NT2/D1 (cell line): Measurements from ENCODE around the gene ZNF558.

ENCODE experiments used
- DNase-seq: peaks from one replicate; pipeline ENCODE4 v3.0.0-alpha.2; 2011; ENCODE audit warnings: low read depth, low spot score
- H3K27me3 ChIP-seq: 2 replicates; pipeline ENCODE4 v1.6.0; 2011; ENCODE audit warnings: mild to moderate bottlenecking; ENCODE audit not compliant: insufficient read length, insufficient read depth
- H3K36me3 ChIP-seq: 2 replicates; pipeline ENCODE4 v1.6.1; 2011; ENCODE audit warnings: mild to moderate bottlenecking, low read length, mixed read lengths; ENCODE audit not compliant: insufficient read depth, insufficient read length
- H3K4me1 ChIP-seq: 2 replicates; pipeline ENCODE4 v1.5.1; 2011; ENCODE audit not compliant: insufficient read depth, insufficient read length
- H3K4me3 ChIP-seq: 2 replicates; pipeline ENCODE4 v1.5.1; 2011; ENCODE audit warnings: low read depth; ENCODE audit not compliant: insufficient read length
- H3K9ac ChIP-seq: 2 replicates; pipeline ENCODE4 v1.6.0; 2011; ENCODE audit warnings: low read depth; ENCODE audit not compliant: insufficient read length
- H3K9me3 ChIP-seq: 2 replicates; pipeline ENCODE4 v1.5.1; 2011; ENCODE audit warnings: mild to moderate bottlenecking, low read length; ENCODE audit not compliant: insufficient read depth
- SUZ12 ChIP-seq: IDR thresholded peaks from 2 replicates; pipeline ENCODE4 v1.6.1; 2011; ENCODE audit not compliant: insufficient read length, insufficient read depth; ENCODE audit errors: extremely low read depth
- YY1 ChIP-seq: IDR thresholded peaks from 2 replicates; pipeline ENCODE4 v1.6.1; 2011; ENCODE audit not compliant: insufficient read length, insufficient read depth
- ZNF274 ChIP-seq: IDR thresholded peaks from 2 replicates; pipeline ENCODE4 v1.6.1; 2011; ENCODE audit warnings: mild to moderate bottlenecking, low read depth, low read length

ZNF558 gene

GRCh38 chr19:8826371-8826770 is 5.7 kb downstream of the ZNF558 start:
- Histone ChIP-seq H3K9me3 (no peaks in the 10 kb centered on the region), H3K36me3 (peaks cover 62% of the 10 kb centered on the region), H3K4me1 (no peaks in the 10 kb centered on the region), H3K9ac (no peak overlapping the region), H3K27me3 (no peaks in the 10 kb centered on the region), H3K4me3 (no peak overlapping the region)
- TF ChIP-seq YY1: no peak
- TF ChIP-seq ZNF274: no peak
- TF ChIP-seq SUZ12: no peak
- DNase-seq: no peak

- peaks cover 27% of the 10 kb centered on the region for H3K9me3 ChIP-seq
- no peaks in the 10 kb centered on the region for H3K4me1 ChIP-seq
- no peak for DNase-seq
- no peak overlapping the region for H3K4me3 ChIP-seq
- TF ChIP-seq SUZ12: no peak
- no peak for TF ChIP-seq YY1
- TF ChIP-seq ZNF274: no peak
- no peak overlapping the region for H3K9ac ChIP-seq
- H3K27me3 ChIP-seq: no peaks in the 10 kb centered on the region
- peaks cover 73% of the 10 kb centered on the region for H3K36me3 ChIP-seq
Observed at GRCh38 chr19:8821748-8822241, 10.3 kb downstream of the ZNF558 start.

- DNase-seq: no peak
- no peak overlapping the region for H3K4me3 ChIP-seq
- no peak overlapping the region for H3K9ac ChIP-seq
- H3K27me3 ChIP-seq: no peaks in the 10 kb centered on the region
- TF ChIP-seq YY1 (no peak), SUZ12 (no peak), ZNF274 (no peak)
- peaks cover 43% of the 10 kb centered on the region for H3K9me3 ChIP-seq
- peaks cover 75% of the 10 kb centered on the region for H3K36me3 ChIP-seq
- H3K4me1 ChIP-seq: no peaks in the 10 kb centered on the region
Observed at GRCh38 chr19:8820234-8820633, 11.9 kb downstream of the ZNF558 start.

GRCh38 chr19:8815780-8816179 is 16.3 kb downstream of the ZNF558 start:
- no peaks in the 10 kb centered on the region for H3K4me1 ChIP-seq
- H3K9ac ChIP-seq: no peak overlapping the region
- TF ChIP-seq YY1 (no peak), ZNF274 (no peak), SUZ12 (no peak)
- H3K4me3 ChIP-seq: no peak overlapping the region
- peaks cover 63% of the 10 kb centered on the region for H3K36me3 ChIP-seq
- peaks cover 88% of the 10 kb centered on the region for H3K9me3 ChIP-seq
- no peak for DNase-seq
- no peaks in the 10 kb centered on the region for H3K27me3 ChIP-seq

GRCh38 chr19:8814176-8814575 is 17.9 kb downstream of the ZNF558 start:
- Histone ChIP-seq H3K9me3 (peaks cover 98% of the 10 kb centered on the region), H3K4me1 (no peaks in the 10 kb centered on the region), H3K36me3 (peaks cover 64% of the 10 kb centered on the region), H3K4me3 (no peak overlapping the region), H3K27me3 (no peaks in the 10 kb centered on the region), H3K9ac (no peak overlapping the region)
- TF ChIP-seq ZNF274 (no peak), YY1 (no peak), SUZ12 (no peak)
- no peak for DNase-seq

- Histone ChIP-seq H3K9me3 (peaks cover 100% of the 10 kb centered on the region), H3K36me3 (peaks cover 64% of the 10 kb centered on the region), H3K27me3 (no peaks in the 10 kb centered on the region), H3K4me3 (no peak overlapping the region), H3K4me1 (no peaks in the 10 kb centered on the region), H3K9ac (no peak overlapping the region)
- TF ChIP-seq YY1 (no peak), ZNF274 (peak; percentile 98)
- DNase-seq: no peak
Observed at GRCh38 chr19:8811315-8812172, 20.6 kb downstream of the ZNF558 start.

- no peaks in the 10 kb centered on the region for H3K4me1 ChIP-seq
- TF ChIP-seq ZNF274 (no peak), YY1 (no peak), SUZ12 (no peak)
- no peak for DNase-seq
- H3K4me3 ChIP-seq: no peak overlapping the region
- peaks cover 48% of the 10 kb centered on the region for H3K36me3 ChIP-seq
- peaks cover 100% of the 10 kb centered on the region for H3K9me3 ChIP-seq
- no peak overlapping the region for H3K9ac ChIP-seq
- no peaks in the 10 kb centered on the region for H3K27me3 ChIP-seq
Observed at GRCh38 chr19:8806661-8807060, 25.4 kb downstream of the ZNF558 start.
